NCI-H128 (cell line): ENCODE data around the gene VWA8.
"Not testable (repeated sequence)": the region's sequence is repeated elsewhere in the genome, so short reads cannot be mapped to it uniquely, and the experiment has no call there.

ENCODE experiments used
- DNase-seq: peaks from one replicate; lab custom pipeline; 2025; ENCODE audit not compliant: unreplicated experiment; lab: John Stamatoyannopoulos, UW

VWA8 gene

DNA sequence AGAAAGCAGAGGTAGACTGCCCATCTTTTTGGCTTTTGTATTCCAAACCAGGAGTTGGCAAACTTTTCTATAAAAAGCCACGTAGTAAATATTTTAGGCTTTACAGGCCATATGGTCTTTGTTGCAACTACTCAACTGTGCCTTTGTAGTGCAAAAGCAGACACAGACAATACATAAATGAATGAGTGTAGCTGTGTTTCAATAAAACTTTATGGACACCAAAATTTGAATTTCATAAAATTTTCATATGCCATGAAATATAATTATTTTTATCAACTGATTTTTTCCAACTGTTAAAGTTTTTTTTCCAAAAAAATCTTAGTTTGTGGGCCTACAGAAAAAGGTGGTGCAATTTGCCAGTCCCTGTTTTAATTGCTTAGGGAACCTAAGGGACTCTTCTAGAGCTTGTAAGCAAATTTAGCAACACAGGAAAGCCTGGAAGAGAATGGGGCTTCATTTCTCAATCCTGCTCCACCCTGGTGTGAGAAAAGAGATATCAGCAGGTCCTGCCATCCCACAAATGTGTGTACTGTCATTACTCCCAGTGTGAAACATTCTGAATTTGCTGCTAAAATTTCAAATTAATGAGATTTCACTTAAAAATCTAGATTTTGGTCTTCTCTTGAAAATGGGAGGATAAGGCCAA lies 309.4 kb downstream of the VWA8 start:
- DNase-seq = no peak

DNA sequence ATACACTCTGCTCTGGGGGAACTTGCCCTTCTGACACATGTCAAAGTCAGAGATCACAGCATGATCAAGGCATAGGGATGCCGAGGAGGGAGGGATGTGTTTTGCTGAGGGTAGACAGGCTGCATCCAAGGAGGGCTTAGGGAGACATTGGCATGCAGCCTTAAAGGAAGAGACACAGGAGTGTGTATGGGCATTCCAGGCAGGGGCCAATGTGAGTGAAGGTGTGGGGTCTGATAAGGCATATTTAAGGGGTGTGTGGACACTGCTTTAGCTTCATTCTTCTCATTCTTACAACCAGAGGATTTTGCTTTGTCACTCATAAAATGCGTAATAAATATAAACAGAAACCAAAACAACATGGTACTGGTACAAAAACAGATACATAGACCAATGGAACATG lies 310.2 kb downstream of the VWA8 start:
- DNase-seq = no peak

DNA sequence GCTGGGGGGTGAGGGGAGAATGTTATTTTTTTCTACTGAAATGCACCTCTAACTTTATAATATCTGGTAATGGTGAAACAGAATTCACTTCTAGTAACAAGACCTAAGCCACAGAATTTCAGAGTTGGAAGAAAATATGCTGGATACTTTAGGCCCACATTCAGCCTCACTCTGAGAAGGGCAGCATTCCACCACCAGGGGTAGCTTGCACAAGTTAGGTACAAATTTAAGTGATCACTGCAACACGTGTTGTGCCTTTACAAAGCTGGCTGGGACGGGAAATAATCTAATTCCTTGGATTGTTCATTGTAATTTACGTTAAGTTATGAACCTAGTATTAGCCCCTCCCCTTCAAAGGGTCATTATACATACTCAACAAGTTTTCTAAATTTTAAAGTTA lies 311.2 kb downstream of the VWA8 start:
- no peak for DNase-seq

DNA sequence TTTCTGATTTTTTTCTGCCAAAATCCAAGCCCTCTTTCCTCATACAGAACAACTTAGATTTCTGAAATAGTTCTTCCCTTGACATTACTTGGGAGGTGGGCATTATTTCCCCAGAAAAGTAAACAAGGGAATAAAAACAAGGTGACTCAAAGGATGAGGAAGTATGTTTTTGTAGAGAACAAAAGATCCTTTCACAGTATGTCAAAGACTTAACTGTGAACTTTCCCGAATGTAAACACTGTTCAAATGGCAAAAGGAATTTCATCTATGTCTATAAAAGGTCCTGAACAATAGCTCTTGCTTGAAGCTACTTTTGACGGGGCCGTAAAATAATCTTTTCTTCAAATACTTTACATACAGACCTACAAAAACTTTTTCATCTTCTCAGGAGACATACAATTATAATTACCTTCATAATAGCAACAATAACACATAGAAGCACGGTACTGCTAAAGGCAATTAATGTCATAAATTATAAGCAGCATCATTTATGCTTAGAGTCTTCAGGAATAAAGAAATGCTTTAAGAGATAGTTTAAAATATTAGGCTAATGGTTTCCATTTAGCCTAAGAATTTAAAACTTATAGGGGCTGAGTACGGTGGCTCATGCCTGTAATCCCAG lies 312.5 kb downstream of the VWA8 start:
- no peak for DNase-seq

DNA sequence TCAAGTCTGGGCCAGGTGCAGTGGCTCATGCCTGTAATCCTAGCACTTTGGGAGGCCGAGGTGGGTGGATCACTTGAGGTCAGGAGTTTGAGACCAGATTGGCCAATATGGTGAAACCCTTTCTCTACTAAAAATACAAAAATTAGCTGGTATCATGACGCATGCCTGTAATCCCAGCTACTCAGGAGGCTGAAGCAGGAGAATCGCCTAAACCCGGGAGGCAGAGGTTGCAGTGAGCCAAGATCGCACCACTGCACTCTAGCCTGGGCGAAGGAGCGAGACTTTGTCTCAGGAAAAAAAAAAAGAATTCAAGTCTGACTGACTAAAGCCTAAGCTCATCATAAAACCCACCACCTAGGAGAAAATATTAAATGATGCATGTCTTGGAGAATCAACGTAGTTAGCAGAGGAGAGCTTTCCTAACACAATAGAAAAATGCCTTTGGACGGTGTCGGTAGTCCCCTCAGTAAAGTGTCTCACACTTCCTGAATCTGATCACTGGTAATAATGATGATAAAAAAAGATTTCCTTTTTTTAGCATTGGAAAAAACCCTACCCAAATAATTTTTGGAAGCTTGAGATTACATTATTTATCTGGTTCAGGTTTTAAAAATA lies 313.1 kb downstream of the VWA8 start:
- DNase-seq = not testable (repeated sequence)

DNA sequence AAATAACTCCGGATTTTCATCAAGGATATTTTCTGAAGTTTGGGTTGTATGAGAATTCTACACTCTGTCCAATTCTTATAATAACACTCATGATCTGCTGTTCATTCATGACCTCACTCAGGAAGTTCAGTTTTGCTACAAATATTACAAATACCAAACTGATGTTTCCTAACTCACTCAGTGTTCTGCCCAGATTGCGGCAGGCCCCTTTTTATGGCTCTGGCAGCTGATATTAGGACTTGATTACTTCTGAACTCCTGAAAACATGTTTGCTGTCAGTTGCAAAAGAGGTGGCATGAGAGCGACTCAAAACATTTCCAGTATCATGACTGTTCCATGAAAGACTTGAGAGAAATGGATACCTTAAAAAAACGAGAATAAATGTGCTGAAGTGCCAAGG lies 315.6 kb downstream of the VWA8 start:
- no peak for DNase-seq

DNA sequence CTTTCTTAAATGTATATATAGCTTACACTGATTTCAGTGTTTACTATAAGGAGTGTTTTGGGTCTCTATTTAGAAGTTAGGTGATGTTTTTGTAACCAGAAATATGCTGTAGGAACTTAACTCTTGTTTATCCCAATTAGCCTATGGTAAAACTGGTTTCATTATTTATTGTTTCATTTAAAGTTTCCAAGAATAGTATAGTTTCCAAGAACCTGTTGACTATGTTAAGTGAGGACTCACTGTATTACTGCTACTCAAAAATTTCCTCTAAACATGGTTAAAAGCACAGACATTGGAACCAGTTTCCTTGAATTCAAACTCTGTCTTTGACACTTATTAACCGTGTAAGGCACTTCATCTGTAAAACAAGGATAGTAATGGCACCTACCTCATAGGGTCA lies 316.2 kb downstream of the VWA8 start:
- no peak for DNase-seq

DNA sequence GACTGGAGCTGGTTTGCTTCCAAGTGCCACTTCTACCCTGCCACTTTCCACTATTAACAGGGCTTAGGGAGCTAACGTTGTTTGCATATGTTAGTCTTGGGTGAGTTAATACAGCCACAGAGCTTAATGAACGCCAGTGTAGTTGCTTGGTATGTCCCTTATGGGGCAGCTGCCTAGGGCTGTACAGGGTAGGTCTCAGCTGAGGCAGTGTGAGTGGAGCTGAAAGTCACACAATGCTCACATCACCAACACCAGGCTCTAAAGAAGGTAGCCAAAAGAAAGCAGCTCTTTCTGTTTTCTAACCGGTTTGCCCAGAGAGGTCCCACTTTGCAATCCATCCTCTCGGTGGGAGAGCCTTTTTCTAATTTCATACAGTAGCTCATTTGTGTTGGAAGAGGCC lies 317.4 kb downstream of the VWA8 start:
- DNase-seq = no peak

DNA sequence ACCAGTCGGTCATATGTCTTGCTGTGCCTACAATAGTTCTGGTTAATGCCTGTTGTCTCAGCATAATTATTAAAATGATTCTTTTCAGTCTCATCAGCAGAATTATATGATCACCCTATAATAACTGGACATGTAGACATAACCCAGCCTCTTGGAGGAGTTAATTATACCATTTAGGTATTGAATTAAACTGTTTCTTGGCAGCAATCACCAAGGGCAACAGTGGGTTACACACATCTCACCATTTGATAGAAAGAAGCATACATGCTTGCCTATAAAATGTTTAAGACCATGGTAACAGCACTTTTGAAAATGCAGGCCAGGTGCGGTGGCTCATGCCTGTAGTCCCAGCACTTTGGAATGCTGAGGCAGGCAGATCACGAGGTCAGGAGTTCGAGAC lies 318.9 kb downstream of the VWA8 start:
- no peak for DNase-seq

DNA sequence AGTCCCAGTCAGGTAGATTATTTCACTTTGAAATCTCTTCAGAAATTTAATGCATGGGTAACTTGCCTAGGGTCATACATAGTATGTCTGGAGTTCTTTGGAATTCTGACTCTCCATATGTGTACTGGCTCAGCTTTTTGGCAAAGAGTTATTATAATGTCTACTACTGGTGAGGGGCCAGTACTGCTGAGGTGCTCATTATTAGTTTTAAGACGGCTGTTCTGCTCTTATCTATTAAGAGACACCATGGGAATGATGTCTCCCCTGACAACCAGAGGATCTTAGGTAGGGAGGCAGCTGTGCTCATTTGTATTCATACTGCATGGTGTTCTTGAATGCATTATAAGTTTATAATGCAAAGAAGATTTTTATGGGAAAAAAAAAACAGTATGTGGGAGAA lies 319.5 kb downstream of the VWA8 start:
- DNase-seq = no peak

DNA sequence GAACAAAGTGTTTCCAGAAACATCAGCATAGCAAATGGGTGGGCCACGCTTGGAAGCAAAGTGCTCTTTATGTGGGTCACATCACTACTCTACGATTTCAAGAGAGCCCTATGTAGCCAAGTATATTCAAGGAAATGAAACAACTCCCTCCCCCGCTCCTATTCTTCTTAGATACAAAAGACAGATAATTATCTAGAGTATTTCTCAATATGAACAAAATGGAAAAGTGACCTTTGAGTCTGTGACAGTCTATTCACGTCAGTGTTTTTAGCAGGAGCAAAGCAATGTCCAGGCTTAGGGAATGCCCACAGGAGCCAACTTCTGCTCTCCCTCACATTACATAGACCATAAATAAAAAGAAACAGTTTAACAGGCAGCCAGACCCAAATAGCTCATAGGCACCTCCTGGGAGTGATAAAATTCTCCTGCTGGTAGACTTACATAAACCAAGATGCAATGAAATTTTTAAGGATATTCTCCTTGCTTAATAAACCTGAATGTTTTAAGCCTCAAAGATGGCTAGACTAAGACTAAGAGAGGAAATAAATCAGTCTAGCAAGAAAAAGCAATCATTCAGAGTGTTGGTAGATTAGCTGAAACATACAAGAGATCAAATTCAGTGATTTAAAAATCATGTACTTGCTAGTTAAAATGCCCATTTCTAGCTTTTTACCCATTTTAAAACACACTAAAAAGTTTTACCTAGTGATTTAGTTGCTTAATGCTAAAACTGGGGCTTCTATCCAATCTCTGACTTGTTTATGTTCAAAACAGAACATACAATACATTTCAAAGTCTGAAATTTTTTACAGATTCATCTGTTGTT lies 320.7 kb downstream of the VWA8 start:
- no peak for DNase-seq

DNA sequence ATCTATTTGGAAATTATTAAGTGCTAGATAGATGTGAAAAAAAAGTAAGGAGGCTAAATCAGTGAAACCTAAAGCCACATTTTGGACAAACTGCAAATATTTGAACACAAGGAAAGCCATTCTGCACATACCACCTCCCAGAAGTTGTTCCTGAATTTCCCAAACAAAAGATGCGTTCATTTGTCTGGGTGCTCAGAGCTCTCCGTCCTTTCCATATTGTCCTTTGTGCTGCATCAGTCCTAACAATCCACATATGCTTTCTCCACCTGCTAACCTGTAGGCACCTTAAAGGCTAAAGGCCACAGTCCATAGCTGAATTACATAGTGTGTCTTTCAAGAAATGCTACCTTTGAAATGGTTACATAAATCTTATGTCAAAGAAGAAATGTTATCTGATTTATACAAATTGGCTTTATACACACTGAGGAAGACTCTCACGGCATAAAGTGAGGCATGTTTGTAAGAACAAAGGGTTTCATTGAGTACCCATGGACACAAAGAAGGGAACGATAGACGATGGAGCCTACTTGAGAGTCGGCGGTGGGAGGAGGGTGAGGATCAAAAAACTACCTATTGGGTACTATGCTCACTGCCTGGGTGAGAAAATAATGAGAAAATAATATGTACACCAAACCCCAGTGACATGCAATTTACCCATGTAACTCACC lies 321.5 kb downstream of the VWA8 start:
- no peak for DNase-seq

DNA sequence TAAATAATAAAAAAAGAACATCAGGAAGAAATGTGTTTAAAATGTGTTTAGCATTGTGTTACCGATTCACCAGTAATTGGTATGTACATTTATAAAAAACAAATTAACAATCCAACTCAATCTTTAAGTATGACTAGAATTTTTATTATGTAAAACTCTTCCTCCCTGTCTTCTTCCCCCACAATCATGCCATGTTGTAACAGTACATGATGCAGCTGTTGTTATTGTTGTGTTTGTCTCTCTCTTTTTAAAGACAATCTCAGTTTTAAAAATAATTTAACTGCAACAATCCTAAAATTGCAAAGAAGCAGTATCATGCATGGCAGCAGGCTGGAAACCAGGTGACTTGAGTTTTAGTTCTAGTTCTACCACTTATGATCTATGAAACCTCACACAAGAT lies 323.3 kb downstream of the VWA8 start:
- no peak for DNase-seq

DNA sequence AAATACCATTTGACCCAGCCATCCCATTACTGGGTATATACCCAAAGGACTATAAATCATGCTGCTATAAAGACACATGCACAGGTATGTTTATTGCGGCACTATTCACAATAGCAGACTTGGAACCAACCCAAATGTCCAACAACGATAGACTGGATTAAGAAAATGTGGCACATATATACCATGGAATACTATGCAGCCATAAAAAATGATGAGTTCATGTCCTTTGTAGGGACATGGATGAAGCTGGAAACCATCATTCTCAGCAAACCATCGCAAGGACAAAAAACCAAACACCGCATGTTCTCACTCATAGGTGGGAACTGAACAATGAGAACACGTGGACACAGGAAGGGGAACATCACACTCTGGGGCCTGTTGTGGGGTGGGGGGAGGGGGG lies 323.9 kb downstream of the VWA8 start:
- not testable (repeated sequence) for DNase-seq

DNA sequence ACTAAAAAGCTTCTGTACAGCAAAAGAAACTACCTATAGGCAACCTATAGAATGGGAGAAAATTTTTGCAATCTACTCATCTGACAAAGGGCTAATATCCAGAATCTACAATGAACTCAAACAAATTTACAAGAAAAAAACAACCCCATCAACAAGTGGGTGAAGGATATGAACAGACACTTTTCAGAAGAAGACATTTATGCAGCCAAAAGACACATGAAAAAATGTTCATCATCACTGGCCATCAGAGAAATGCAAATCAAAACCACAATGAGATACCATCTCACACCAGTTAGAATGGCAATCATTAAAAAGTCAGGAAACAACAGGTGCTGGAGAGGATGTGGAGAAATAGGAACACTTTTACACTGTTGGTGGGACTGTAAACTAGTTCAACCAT lies 324.3 kb downstream of the VWA8 start:
- DNase-seq = not testable (repeated sequence)

DNA sequence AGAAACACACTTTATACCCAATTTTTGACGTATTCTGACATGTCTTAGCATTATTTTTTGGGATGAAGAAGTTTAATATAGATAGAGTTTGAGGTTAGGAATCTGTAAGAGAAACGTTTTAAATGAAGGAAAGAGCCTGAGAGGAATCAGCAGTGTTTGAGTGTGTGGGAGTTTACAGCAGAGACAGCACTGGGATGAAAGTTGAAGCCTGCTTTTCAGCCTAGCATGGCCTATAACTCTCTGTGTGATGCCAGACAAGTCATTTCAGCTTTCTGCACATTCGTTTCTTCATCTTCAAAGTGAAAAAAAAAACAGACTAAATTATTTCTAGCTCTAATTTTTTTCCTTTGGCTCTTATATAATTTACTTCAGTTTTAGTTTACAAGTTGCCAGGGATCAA lies 326.5 kb downstream of the VWA8 start:
- no peak for DNase-seq

DNA sequence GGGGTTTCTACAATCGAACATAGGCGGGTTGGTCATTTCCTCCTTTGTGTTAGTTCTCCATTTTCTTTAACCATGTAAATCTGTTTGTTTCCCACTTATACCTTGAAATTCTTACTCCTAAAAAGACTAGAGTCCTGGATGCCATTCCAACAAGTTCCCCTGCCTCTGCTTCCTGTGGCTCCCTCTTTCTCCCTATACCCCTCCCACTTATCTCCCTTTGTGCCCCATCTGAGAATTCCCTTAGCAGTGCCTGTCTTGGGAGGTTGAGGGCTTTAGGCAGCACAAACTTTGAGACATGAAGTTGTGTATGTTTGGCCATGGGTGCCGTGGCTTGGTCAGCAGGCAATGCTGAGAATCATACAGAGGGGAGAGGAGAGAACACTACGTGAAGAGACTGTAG lies 327.1 kb downstream of the VWA8 start:
- no peak for DNase-seq

DNA sequence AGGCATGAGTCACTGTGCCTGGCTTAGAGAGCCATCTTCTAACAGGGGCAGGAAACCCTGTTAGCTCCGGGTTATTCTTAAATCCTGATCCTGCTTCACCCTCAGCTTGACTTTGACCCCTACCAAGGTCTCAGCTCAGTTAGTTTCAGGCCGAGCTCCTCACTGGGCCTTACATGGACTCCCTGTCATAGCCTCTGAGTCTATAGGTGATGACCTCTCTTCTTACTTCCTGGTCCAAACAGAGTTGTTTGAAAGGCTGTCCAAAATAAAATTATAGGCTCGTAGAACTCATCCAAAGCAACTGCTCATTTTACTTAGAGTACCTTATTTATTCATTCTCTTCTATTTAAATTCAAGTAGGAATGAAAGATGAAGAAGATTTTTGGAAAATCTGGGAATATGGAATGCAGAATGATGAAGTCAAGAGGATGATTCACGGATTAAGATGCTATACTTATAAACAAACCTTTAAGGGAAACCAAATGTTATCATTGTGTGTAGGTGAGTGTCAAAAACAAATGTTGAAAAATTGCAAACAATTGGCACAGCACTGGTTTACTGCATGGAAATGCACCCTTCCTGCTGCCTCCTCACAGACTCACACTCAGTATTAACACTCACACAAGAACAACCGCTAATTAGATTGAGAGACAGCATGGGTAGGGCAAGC lies 329.5 kb downstream of the VWA8 start:
- no peak for DNase-seq

DNA sequence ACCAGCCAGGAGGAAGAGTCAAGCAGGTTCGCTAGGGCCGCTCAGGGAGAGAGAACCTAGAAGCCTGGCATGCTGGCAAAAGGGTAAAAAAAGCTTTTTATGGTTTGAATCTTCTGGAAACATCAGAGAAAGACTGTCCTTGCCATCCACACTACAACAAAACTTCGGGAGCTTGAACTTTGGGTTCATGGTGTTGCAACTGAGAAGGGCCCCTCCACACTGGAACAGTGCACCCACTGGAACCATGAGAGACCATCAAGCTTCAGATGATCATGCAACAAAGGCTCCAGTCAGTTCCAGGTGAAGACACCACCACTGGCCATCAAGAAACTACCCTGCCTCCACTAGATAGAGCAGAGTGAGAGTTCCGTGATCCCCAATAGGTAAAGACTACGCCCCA lies 333.5 kb downstream of the VWA8 start:
- no peak for DNase-seq

DNA sequence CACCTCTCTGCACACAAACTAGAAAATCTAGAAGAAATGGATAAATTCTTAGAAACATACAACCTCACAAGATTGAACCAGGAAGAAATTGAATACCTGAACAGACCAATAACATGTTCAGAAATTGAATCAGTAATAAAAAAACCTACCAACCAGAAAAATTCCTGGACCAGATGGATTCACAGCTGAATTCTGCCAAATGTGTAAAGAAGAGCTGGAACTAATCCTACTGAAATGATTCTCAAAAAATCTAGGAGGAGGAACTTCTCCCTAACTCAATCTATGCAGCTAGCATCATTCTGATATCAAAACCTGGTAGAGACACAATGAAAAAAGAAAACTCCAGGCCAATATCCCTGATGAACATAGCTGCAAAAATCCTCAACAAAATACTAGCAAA lies 336.9 kb downstream of the VWA8 start:
- DNase-seq = no peak
